HG03558 (cell line): ENCODE measurements around the gene ZBED4.

Experiments
- ATAC-seq: cut with Tn5 transposase; IDR thresholded peaks from one replicate; pipeline ENCODE4 v1.9.1; 2021; ENCODE audit warnings: moderate number of reproducible peaks; ENCODE audit not compliant: unreplicated experiment; ENCODE audit errors: extremely low read depth

The ZBED4 gene

GRCh38 chr22:49894322-49895054 is 40.8 kb downstream of the ZBED4 start:
- no peak for ATAC-seq

GRCh38 chr22:49896201-49896600 is 42.6 kb downstream of the ZBED4 start:
- no peak for ATAC-seq

- ATAC-seq, result no peak
These were observed 43.5 kb downstream of the ZBED4 start for GRCh38 chr22:49897015-49897684.

GRCh38 chr22:49899530-49899929 is 45.9 kb downstream of the ZBED4 start:
- ATAC-seq, result no peak

- ATAC-seq, result no peak
These were observed 47.0 kb downstream of the ZBED4 start for GRCh38 chr22:49900441-49901230.

GRCh38 chr22:49901457-49901856 is 47.8 kb downstream of the ZBED4 start:
- ATAC-seq, result no peak

- ATAC-seq, result no peak
These were observed 49.8 kb downstream of the ZBED4 start for GRCh38 chr22:49903322-49904039.

- no peak for ATAC-seq
These were observed 50.4 kb downstream of the ZBED4 start for GRCh38 chr22:49904040-49904369.

GRCh38 chr22:49905465-49905864 is 51.8 kb downstream of the ZBED4 start:
- ATAC-seq, result no peak

GRCh38 chr22:49906071-49906798 is 52.6 kb downstream of the ZBED4 start:
- ATAC-seq, result no peak

GRCh38 chr22:49906799-49907290 is 53.2 kb downstream of the ZBED4 start:
- no peak for ATAC-seq

GRCh38 chr22:49907807-49908206 is 54.2 kb downstream of the ZBED4 start:
- ATAC-seq, result no peak

GRCh38 chr22:49909476-49910205 is 56.0 kb downstream of the ZBED4 start:
- ATAC-seq, result no peak

- ATAC-seq, result no peak
These were observed 56.8 kb downstream of the ZBED4 start for GRCh38 chr22:49910229-49911155.

- ATAC-seq, result no peak
These were observed 58.4 kb downstream of the ZBED4 start for GRCh38 chr22:49911881-49912625.

GRCh38 chr22:49913026-49913425 is 59.4 kb downstream of the ZBED4 start:
- ATAC-seq, result no peak

- ATAC-seq, result no peak
These were observed 59.8 kb downstream of the ZBED4 start for GRCh38 chr22:49913446-49913845.
